ENCODE results near the gene PRXL2A. TPM values are rescaled to one million over a fixed set of nuclear protein-coding genes. Genes with fewer than 3 reads are reported as not detected.

Gene PRXL2A
- total and polyA plus RNA-seq, 2 donors: 52.9 to 59.1 TPM

DNA sequence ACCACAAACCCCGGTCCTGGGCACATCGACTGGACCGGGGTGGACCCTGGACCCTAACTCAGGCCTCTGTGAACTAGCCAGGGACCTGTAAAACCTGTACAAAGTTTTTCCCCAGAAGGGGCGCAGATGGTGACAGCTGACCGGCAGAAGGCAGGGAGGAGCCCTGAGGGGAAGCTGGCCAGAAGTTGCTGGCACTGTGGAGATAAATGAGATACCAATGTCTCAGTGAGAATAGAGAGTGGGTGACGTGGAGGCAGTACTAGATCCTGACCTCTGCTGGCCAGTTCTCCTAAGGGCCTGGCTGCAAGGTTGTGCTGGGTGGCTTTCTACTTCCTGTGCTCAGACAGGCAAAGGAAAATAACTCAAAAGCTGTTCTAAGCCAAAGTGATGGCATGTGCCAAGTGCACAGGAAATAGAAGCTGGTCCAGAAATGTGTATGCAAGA lies 35.2 kb downstream of the PRXL2A start:
- H3K36me3 ChIP-seq (ENCODE audit: insufficient read depth): no peaks in the 10 kb centered on the region
- WGBS: 62% methylated on average over 6 of the region's 6 CpGs
- no peak for DNase-seq (ENCODE audit: extremely low spot score)
- H3K4me1 ChIP-seq (ENCODE audit: insufficient read depth): no peaks in the 10 kb centered on the region
- H3K27ac ChIP-seq (ENCODE audit: low read depth): no peak overlapping the region
- H3K4me3 ChIP-seq (ENCODE audit: low read depth, low read length): no peak overlapping the region

DNA sequence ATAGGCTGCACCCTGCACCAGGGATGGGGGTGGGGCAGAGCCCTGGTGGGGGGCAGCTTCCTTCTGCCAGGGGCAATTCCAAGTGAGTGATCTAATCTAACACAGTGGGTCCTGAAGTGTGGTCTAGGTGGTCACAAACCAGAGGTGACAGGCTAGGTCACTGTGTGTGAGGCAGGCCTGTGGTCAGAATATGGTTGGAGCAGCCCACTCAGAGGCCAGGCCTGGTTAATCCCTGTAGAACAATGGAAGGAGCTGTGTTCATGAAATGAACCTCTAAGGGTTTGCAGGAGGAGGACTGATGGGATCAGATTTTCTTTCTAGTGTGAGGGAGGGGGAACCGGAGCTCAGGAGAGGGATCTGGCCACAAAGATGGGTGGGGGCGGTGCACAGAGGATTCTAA lies 35.8 kb downstream of the PRXL2A start:
- H3K4me3 ChIP-seq (ENCODE audit: low read depth, low read length): no peak overlapping the region
- DNase-seq (ENCODE audit: extremely low spot score): no peak
- H3K36me3 ChIP-seq (ENCODE audit: insufficient read depth): no peaks in the 10 kb centered on the region
- H3K27ac ChIP-seq (ENCODE audit: low read depth): no peak overlapping the region
- WGBS: 66% methylated on average over 2 of the region's 2 CpGs
- no peaks in the 10 kb centered on the region for H3K4me1 ChIP-seq (ENCODE audit: insufficient read depth)

GRCh38 chr10:80444646-80445319 lies 36.4 kb downstream of the PRXL2A start:
- Histone ChIP-seq H3K4me1 (ENCODE audit: insufficient read depth) (no peaks in the 10 kb centered on the region), H3K4me3 (ENCODE audit: low read depth, low read length) (no peak overlapping the region), H3K27ac (ENCODE audit: low read depth) (no peak overlapping the region), H3K36me3 (ENCODE audit: insufficient read depth) (no peaks in the 10 kb centered on the region)
- DNase-seq (ENCODE audit: extremely low spot score): no peak
- 19% methylated on average over 11 of the region's 11 CpGs for WGBS

DNA sequence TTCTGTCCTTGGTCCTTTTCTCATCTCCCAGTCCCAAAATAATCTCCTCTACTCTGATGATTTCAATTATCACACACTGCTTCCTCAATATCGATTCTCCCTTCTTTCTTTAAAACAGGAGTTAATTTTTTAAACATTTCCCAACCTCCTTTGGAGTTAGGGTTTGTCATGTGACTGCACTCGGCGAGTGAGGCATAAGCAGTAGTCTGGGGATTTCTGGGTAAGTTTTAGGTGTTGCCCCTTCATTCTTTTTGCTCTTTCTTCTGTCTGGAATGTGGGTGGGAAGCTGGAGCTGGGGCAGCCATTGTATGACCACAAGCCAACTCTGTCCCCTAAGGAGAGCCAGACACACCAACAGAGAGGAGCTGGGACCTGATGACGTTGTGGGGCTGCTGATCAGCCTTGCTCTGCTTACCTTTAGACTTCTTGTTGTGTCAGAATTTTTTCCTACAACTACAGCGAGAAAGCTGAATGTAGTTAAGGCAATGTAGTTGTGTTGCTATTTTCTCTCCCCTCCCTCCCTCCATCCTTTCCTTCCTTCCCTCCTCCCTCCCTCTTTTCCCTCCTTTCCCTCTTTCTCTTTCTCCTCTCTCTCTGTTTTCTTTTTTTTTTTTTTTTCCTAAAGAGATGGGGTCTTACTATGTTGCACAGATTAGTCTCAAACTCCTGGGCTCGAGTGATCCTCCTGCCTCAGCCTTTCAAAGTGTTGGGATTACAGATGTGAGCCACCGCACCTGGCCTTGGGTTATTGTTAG lies 39.3 kb downstream of the PRXL2A start:
- 67% methylated on average over 7 of the region's 7 CpGs for WGBS
- no peak for DNase-seq (ENCODE audit: extremely low spot score)
- H3K36me3 ChIP-seq (ENCODE audit: insufficient read depth): no peaks in the 10 kb centered on the region
- H3K4me1 ChIP-seq (ENCODE audit: insufficient read depth): no peaks in the 10 kb centered on the region
- H3K27ac ChIP-seq (ENCODE audit: low read depth): no peak overlapping the region
- no peak overlapping the region for H3K4me3 ChIP-seq (ENCODE audit: low read depth, low read length)

- 96% methylated on average over 4 of the region's 4 CpGs for WGBS
- no peak overlapping the region for H3K27ac ChIP-seq (ENCODE audit: low read depth)
- H3K4me1 ChIP-seq (ENCODE audit: insufficient read depth): no peaks in the 10 kb centered on the region
- H3K4me3 ChIP-seq (ENCODE audit: low read depth, low read length): no peak overlapping the region
- no peak for DNase-seq (ENCODE audit: extremely low spot score)
- no peaks in the 10 kb centered on the region for H3K36me3 ChIP-seq (ENCODE audit: insufficient read depth)
These were observed 40.0 kb downstream of the PRXL2A start for GRCh38 chr10:80448209-80448942.

DNA sequence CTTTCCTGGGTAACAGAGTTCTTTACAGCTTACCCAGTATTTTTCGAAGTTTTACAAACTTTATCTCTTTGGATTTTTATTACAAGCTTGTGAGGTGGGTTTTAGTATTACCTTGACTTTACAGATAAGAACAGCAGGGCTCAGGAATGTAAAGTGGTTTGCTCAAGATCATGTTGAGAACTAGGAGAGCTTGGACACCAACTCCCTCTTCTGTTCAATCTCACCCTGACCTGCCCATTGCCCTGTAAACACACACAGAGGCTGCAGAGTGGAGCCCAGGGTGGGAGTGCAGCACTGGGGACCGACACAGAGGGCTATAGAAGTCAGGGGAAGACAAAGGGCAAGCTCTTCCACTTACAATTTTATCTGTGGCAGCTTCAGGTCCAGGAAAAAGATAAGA lies 41.2 kb downstream of the PRXL2A start:
- no peak overlapping the region for H3K27ac ChIP-seq (ENCODE audit: low read depth)
- WGBS: 59% methylated on average over 2 of the region's 2 CpGs
- H3K4me3 ChIP-seq (ENCODE audit: low read depth, low read length): no peak overlapping the region
- no peaks in the 10 kb centered on the region for H3K36me3 ChIP-seq (ENCODE audit: insufficient read depth)
- no peak for DNase-seq (ENCODE audit: extremely low spot score)
- H3K4me1 ChIP-seq (ENCODE audit: insufficient read depth): no peaks in the 10 kb centered on the region

DNA sequence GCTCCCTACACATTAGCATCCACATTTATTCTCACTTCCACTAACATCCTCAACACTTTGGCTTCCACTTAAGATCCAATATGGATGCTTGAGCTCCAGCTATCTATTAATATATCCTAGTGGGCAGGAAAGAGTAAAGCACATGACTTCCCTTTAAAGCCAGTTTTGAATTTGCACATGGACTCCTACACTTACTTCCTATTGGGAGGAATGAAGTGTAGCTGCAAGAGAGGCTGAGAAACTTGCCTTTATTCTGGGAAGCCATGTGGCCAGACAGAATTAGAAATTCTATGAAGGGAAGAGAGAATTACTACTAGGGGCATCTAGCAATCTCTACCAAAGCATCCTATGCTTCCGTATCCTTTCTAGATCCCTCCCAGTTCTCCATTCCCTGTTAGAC lies 42.8 kb downstream of the PRXL2A start:
- no peaks in the 10 kb centered on the region for H3K4me1 ChIP-seq (ENCODE audit: insufficient read depth)
- 98% methylated on average over 1 of the region's 1 CpG for WGBS
- no peaks in the 10 kb centered on the region for H3K36me3 ChIP-seq (ENCODE audit: insufficient read depth)
- no peak for DNase-seq (ENCODE audit: extremely low spot score)
- H3K4me3 ChIP-seq (ENCODE audit: low read depth, low read length): no peak overlapping the region
- no peak overlapping the region for H3K27ac ChIP-seq (ENCODE audit: low read depth)

GRCh38 chr10:80452069-80452468 lies 43.7 kb downstream of the PRXL2A start:
- no peaks in the 10 kb centered on the region for H3K36me3 ChIP-seq (ENCODE audit: insufficient read depth)
- no peaks in the 10 kb centered on the region for H3K4me1 ChIP-seq (ENCODE audit: insufficient read depth)
- no peak for DNase-seq (ENCODE audit: extremely low spot score)
- H3K27ac ChIP-seq (ENCODE audit: low read depth): no peak overlapping the region
- no peak overlapping the region for H3K4me3 ChIP-seq (ENCODE audit: low read depth, low read length)

DNA sequence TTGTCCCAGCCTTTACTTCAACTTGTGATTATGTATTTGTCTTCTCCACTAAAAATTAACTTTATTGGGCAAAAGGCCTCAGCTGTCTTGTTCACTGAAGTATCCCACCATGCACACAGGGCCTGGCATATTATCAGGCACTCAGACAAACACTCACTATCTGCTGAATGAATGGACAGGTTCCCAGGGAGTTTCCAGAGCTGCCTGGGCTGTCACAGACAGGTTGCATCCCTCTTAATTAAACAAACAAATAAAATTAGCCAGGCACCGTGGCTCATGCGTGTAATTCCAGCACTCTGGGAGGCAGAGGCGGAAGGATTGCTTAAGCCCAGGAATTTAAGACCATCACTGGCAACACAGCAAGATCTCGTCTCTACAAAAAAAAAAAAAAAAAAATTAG lies 44.3 kb downstream of the PRXL2A start:
- H3K4me1 ChIP-seq (ENCODE audit: insufficient read depth): no peaks in the 10 kb centered on the region
- H3K36me3 ChIP-seq (ENCODE audit: insufficient read depth): no peaks in the 10 kb centered on the region
- DNase-seq (ENCODE audit: extremely low spot score): no peak
- 53% methylated on average over 4 of the region's 4 CpGs for WGBS
- no peak overlapping the region for H3K27ac ChIP-seq (ENCODE audit: low read depth)
- H3K4me3 ChIP-seq (ENCODE audit: low read depth, low read length): no peak overlapping the region

- no peak for DNase-seq (ENCODE audit: extremely low spot score)
- H3K4me3 ChIP-seq (ENCODE audit: low read depth, low read length): peak overlapping the region; percentile 12
- H3K27ac ChIP-seq (ENCODE audit: low read depth): peak overlapping the region; percentile 68
- no peaks in the 10 kb centered on the region for H3K36me3 ChIP-seq (ENCODE audit: insufficient read depth)
- H3K4me1 ChIP-seq (ENCODE audit: insufficient read depth): no peaks in the 10 kb centered on the region
- 26% methylated on average over 23 of the region's 23 CpGs for whole genome bisulfite sequencing
These were observed 44.9 kb downstream of the PRXL2A start for GRCh38 chr10:80453056-80453841.

- H3K4me1 ChIP-seq (ENCODE audit: insufficient read depth): no peaks in the 10 kb centered on the region
- H3K27ac ChIP-seq (ENCODE audit: low read depth): peak within 1 kb of the TSS; percentile 96
These were observed 45.6 kb downstream of the PRXL2A start, which contains the start of gene TSPAN14 for GRCh38 chr10:80453842-80454512. Gene TSPAN14, plus strand, starts transcription at chr10:80454310. Its CDS starts 34,924 bp downstream, at chr10:80489234.

DNA sequence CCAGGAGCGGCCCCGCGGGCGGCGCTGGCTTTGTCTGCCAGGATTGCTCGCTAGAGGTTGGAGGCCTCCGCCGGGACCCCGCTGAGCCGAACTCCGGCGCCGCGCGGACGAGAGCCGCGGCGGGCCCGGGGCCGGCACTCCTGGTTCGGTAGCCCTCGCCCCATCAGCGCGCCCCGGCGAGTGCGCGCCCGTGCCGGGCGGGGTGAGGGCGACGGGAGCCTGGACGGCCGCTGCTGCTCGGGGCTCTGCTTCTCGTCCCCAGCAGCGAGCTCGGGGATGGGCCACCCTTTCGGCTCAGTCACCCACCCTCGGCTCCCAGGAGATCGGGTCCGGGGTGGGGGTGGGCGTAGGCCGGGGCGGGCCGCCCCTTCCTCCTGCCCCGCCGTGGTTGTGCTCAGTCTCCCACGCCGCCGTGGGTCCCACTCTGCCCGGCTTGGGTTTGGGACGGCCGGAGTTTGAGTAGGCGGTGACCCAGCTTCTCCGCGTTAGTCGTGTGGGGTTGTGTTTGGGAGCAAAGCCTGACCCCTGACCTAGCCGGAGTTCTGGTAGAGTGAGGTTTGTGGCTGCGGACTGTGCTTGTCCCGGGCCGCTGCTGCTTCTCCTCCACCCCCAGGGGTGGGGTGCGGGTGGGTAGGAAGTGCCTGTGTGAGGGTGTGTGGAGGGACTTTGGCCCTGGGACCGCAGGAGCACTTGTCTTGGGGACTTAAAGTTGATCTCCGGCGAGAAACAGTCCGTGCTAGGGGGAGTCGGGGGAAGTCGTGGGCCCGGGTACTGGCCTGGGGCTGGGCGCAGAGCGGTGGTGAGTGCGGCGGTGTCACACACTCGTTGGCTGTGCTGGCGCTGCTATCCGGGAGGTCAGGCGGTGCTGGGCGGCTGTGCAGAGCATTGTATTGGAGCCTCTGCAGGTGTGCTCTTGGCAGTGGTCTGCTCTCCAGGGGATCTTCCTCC lies 46.4 kb downstream of the PRXL2A start:
- DNase-seq (ENCODE audit: extremely low spot score): no peak

More at GRCh38 chr10:80453842-80454512, 45.6 kb downstream of the PRXL2A start, which contains the start of gene TSPAN14:
- Histone ChIP-seq H3K36me3 (ENCODE audit: insufficient read depth) (no peaks in the 10 kb centered on the region), H3K4me3 (ENCODE audit: low read depth, low read length) (peak within 1 kb of the TSS; percentile 93)
- WGBS: under 1% methylated on average over 91 of the region's 97 CpGs
- DNase-seq (ENCODE audit: extremely low spot score): no peak

More for the DNA sequence above, 46.4 kb downstream of the PRXL2A start:
- Histone ChIP-seq H3K36me3 (ENCODE audit: insufficient read depth) (no peaks in the 10 kb centered on the region), H3K4me1 (ENCODE audit: insufficient read depth) (no peaks in the 10 kb centered on the region), H3K27ac (ENCODE audit: low read depth) (peak overlapping the region; percentile 96), H3K4me3 (ENCODE audit: low read depth, low read length) (peak overlapping the region; percentile 93)
- under 1% methylated on average over 81 of the region's 81 CpGs for WGBS

Measured in urinary bladder (tissue), 4 donors.